Astrocyte of the spinal cord (primary cell): ENCODE results near the gene RILPL1.
A peak's percentile ranks its signal among the peaks of the same experiment; 100 is the strongest.
"Not testable (repeated sequence)": the region's sequence is repeated elsewhere in the genome, so short reads cannot be mapped to it uniquely, and the experiment has no call there.

ENCODE experiments used
- DNase-seq: peaks from one replicate; pipeline ENCODE4 v3.0.0; 2011; ENCODE audit warnings: low read depth, low spot score
- H3K4me3 ChIP-seq: 2 replicates; pipeline ENCODE4 v1.5.1; 2011; ENCODE audit warnings: low read depth, mild to moderate bottlenecking, low read length, moderate library complexity
- in situ Hi-C: cut with HindIII; loops from 2 replicates; pipeline ENCODE4 v1.10.0; 2017; ENCODE audit warnings: low sequenced_read_pairs
- TF ChIP-seq, protein P1 (sequence below): IDR thresholded peaks from 2 replicates; pipeline ENCODE4 v1.5.1; 2012; ENCODE audit warnings: low read depth, mild to moderate bottlenecking, low read length, inconsistent platforms

RILPL1 gene

DNA sequence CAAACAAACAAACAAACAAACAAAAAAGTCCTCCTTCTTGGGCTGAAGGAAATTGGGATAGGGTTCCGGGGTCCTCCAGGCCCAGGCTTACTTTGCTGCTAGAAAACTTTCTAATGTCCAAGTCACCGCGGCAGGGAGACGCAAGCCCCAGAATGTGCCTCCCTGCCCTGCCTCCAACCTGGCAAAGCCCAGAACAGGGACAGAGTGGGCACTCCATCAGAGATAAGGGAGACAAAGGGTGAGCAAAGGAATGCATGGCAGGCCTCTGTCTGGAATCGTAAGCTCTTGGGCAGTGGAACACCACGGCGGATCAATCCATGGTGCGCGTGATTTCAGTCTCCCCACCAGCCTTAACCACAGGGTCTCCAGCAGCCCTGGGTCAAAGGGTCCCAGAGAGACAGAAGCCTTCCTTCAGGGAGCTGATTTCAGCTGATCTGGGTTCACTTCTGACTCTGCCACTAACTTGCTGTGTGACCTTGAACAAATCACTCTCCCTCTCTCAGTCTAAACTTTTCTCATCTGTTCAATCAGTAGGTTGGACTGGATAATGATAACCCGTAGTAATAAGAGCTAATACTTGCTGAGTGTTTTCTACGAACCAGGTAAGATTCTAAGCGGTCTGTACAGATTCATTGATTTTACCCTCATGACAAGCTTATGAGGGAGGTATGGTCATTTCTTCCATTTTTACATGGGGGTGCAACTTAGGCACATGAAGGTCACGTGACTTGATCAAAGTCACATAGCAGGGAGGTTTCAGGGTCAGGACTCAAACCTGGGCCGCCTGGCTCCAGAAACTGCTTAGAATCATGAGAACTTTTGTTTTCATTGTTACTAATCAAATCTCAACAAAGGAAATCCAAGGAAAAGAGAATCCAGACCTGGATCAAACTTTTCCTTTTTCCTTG is 12.7 kb downstream of the RILPL1 start:
- H3K4me3 ChIP-seq, result no peak overlapping the region
- DNase-seq, result no peak
- in situ Hi-C loops, result no loop called here
- TF ChIP-seq, protein P1, sequence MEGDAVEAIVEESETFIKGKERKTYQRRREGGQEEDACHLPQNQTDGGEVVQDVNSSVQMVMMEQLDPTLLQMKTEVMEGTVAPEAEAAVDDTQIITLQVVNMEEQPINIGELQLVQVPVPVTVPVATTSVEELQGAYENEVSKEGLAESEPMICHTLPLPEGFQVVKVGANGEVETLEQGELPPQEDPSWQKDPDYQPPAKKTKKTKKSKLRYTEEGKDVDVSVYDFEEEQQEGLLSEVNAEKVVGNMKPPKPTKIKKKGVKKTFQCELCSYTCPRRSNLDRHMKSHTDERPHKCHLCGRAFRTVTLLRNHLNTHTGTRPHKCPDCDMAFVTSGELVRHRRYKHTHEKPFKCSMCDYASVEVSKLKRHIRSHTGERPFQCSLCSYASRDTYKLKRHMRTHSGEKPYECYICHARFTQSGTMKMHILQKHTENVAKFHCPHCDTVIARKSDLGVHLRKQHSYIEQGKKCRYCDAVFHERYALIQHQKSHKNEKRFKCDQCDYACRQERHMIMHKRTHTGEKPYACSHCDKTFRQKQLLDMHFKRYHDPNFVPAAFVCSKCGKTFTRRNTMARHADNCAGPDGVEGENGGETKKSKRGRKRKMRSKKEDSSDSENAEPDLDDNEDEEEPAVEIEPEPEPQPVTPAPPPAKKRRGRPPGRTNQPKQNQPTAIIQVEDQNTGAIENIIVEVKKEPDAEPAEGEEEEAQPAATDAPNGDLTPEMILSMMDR, result no peak

- no peak overlapping the region for H3K4me3 ChIP-seq
- TF ChIP-seq, protein P1, result no peak
- in situ Hi-C loops, result no loop called here
- DNase-seq, result peak; percentile 90
Measured at GRCh38 chr12:123519141-123520001, 14.1 kb downstream of the RILPL1 start.

DNA sequence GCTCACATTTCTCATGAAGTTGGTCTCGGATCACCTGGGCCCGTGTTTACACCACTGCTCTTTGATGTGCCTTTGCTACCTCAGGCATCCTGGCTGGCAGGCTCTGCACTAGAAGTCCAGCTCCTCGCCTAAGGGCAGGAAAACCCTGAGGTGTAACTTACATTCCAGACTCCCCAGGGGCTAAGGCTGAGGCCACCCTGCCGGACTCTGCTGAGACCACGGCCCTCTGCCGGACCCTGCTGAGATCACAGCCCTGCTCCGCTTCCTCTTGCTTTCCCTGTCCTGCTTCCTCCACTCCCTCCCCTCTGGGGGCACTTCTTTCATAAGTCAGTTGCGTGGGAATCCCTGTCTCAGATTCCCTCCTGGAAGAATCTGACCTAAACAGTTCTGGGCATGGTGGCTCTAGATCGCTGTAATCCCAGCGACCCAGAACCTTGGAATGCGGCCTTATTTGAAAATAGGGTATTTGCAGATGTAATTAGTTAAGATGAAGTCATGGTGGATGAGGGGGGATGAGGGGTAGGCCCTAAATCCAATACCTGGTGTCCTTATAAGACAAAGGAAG is 17.2 kb downstream of the RILPL1 start:
- TF ChIP-seq, protein P1, result peak; percentile 17
- peak; percentile 44 for DNase-seq
- in situ Hi-C loops, result no loop called here
- no peak overlapping the region for H3K4me3 ChIP-seq

DNA sequence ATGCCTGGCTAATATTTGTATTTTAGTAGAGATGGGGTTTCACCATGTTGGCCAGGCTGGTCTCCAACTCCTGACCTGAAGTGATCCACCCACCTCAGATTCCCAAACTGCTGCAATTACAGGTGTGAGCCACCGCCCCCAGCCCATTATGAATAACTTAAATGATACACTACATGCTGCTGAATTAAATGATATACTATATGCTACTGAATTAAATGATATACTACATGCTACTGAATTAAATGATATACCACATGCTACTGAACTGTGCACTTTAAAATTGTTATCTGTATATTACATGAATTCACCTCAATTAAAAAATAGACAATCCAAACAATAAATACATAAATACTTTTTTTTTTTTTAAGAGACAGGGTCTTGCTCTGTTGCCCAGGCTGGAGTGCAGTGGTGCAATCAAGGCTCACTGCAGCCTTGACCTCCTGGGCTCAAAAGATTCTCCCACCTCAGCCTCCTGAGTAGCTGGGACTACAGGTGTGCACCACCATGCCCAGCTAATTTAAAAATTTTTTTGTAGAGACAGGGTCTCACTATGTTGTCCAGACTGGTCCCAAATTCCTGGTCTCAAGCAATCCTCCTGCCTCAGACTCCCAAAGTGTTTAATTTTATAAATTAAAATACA is 18.8 kb downstream of the RILPL1 start:
- in situ Hi-C loops, DNase-seq, H3K4me3 ChIP-seq: not testable (repeated sequence)

- DNase-seq, result no peak
- H3K4me3 ChIP-seq, result no peak overlapping the region
- in situ Hi-C loops, result no loop called here
- TF ChIP-seq, protein P1, result no peak
Measured at GRCh38 chr12:123513805-123514204, 19.7 kb downstream of the RILPL1 start.

DNA sequence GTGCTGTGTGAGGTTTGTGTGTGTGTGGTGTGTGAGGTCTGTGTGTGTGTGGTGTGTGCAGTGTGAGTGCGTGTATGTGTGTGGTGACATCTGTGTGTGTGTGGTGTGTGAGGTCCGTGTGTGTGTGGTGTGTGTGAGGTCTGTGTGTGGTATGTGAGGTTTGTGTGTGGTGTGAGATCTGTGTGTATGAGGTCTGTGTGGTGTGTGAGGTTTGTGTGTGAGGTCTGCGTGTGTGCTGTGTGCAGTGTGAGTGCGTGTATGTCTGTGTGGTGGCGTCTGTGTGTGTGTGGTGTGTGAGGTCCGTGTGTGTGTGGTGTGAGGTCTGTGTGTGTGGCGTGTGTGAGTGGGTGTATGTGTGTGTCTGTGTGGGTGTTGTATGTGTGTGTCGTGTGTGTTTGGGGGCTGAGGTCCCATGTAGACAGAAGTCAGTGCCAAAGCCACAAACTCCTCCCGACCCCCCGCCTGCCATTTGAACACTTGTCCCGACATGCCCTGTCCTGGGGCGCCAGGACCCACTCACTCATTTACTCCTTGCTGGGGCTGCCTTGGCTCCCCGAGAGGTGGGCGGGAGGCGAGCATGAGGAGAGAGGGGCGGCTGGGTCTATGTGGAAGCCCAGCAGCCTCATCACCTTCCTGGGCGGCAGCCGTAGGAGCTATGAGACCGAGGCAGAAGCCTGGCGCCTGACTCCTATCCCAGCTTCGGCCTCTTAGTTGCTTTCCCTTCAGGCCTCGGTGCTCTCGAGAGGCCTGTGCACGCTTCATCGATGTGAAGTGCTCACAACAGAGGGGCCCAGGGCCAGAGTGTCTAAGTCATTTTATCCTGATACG is 20.5 kb downstream of the RILPL1 start:
- in situ Hi-C loops, result no loop called here
- TF ChIP-seq, protein P1, result no peak
- no peak overlapping the region for H3K4me3 ChIP-seq
- DNase-seq, result no peak
